ENCODE results near the gene SERF2. TPM values are rescaled to one million over a fixed set of nuclear protein-coding genes. Genes with fewer than 3 reads are reported as not detected.

SERF2 gene
- total RNA-seq, 1 donor from 2014 or later, result 900 TPM

- H3K4me3 ChIP-seq, result peak overlapping the region; percentile 98
- H3K36me3 ChIP-seq, result peaks cover 53% of the 10 kb centered on the region
- peak overlapping the region; percentile 99 for H3K27ac ChIP-seq (replicated peaks)
- TF ChIP-seq CTCF (IDR thresholded peaks at IDR 0.05; ENCODE audit: borderline replicate concordance), result no peak
- peaks cover 77% of the 10 kb centered on the region for H3K4me1 ChIP-seq
- intact Hi-C loops (cut with micrococcal nuclease), result no loop called here
- no peaks in the 10 kb centered on the region for H3K27me3 ChIP-seq (ENCODE audit: low read depth)
- H3K9me3 ChIP-seq (replicated peaks), result no peaks in the 10 kb centered on the region
- no peak for DNase-seq
Observed at GRCh38 chr15:43794269-43795037, 2.3 kb downstream of the SERF2 start.

- H3K27me3 ChIP-seq (ENCODE audit: low read depth), result no peaks in the 10 kb centered on the region
- peak overlapping the region; percentile 99 for H3K27ac ChIP-seq (replicated peaks)
- TF ChIP-seq CTCF (IDR thresholded peaks at IDR 0.05; ENCODE audit: borderline replicate concordance), result no peak
- peaks cover 56% of the 10 kb centered on the region for H3K36me3 ChIP-seq
- H3K4me1 ChIP-seq, result peaks cover 85% of the 10 kb centered on the region
- no peaks in the 10 kb centered on the region for H3K9me3 ChIP-seq (replicated peaks)
- intact Hi-C loops (cut with micrococcal nuclease), result no loop called here
- H3K4me3 ChIP-seq, result peak overlapping the region; percentile 98
- no peak for DNase-seq
Observed at GRCh38 chr15:43795197-43795596, 3.1 kb downstream of the SERF2 start.

- no peak for TF ChIP-seq CTCF (IDR thresholded peaks at IDR 0.05; ENCODE audit: borderline replicate concordance)
- H3K27ac ChIP-seq (replicated peaks), result peak overlapping the region; percentile 99
- DNase-seq, result no peak
- H3K36me3 ChIP-seq, result peaks cover 56% of the 10 kb centered on the region
- no peaks in the 10 kb centered on the region for H3K27me3 ChIP-seq (ENCODE audit: low read depth)
- intact Hi-C loops (cut with micrococcal nuclease), result no loop called here
- peaks cover 91% of the 10 kb centered on the region for H3K4me1 ChIP-seq
- no peak overlapping the region for H3K4me3 ChIP-seq
- H3K9me3 ChIP-seq (replicated peaks), result no peaks in the 10 kb centered on the region
Observed at GRCh38 chr15:43795997-43796396, 3.9 kb downstream of the SERF2 start.

GRCh38 chr15:43796566-43796965, 4.4 kb downstream of the SERF2 start:
- Histone ChIP-seq H3K36me3 (peaks cover 57% of the 10 kb centered on the region), H3K4me3 (no peak overlapping the region), H3K9me3 (replicated peaks) (no peaks in the 10 kb centered on the region), H3K27ac (replicated peaks) (peak overlapping the region; percentile 24), H3K27me3 (ENCODE audit: low read depth) (no peaks in the 10 kb centered on the region), H3K4me1 (peaks cover 94% of the 10 kb centered on the region)
- no peak for DNase-seq
- intact Hi-C loops (cut with micrococcal nuclease), result no loop called here
- no peak for TF ChIP-seq CTCF (IDR thresholded peaks at IDR 0.05; ENCODE audit: borderline replicate concordance)

GRCh38 chr15:43799209-43799944, 7.3 kb downstream of the SERF2 start:
- TF ChIP-seq CTCF (IDR thresholded peaks at IDR 0.05; ENCODE audit: borderline replicate concordance), result no peak
- Histone ChIP-seq H3K27ac (replicated peaks) (peak overlapping the region; percentile 88), H3K9me3 (replicated peaks) (no peaks in the 10 kb centered on the region), H3K4me1 (peaks cover 75% of the 10 kb centered on the region), H3K27me3 (ENCODE audit: low read depth) (no peaks in the 10 kb centered on the region), H3K36me3 (peaks cover 71% of the 10 kb centered on the region), H3K4me3 (no peak overlapping the region)
- intact Hi-C loops (cut with micrococcal nuclease), result no loop called here
- DNase-seq, result no peak

All from left ventricle myocardium inferior (tissue), 1 donor.